ENCODE measurements around the gene CCDC13.

The CCDC13 gene

DNA sequence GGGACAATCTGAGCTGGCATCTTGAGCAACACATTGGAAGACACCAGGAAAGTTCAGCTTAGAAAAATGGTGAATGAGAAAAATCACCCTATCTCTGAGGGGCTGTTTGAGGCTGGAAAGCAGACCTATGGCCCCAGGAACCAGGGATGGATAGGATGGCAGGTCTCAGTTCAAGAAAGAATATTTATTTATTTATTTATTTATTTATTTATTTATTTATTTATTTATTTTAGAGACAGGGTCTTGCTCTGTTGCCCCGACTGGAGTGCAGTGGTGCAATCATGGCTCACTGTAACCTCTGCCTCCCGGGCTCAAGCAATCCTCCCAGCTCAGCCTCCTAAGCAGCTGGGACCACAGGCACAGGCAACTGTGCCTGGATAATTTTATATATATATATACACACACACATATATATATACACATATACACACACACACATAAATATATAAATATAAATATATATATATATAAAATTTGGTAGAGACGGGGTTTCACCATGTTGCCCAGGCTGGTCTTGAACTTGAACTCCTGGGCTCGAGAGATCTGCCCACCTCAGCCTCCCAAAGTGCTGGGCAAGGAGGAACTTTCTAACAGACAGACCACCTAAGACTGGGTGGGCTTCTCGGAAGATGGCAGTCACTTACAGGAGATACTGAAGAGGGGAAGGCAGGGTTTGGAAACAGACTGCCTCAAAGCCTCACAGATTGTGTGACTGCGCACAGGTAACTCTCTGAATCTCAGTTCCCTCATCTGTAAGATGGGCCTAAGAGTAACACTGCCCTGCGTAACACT is 29.7 kb downstream of the CCDC13 start:
- in situ Hi-C loops (cut with HindIII; ENCODE audit: low sequenced_read_pairs), result no loop called here
- TF ChIP-seq, protein P1, sequence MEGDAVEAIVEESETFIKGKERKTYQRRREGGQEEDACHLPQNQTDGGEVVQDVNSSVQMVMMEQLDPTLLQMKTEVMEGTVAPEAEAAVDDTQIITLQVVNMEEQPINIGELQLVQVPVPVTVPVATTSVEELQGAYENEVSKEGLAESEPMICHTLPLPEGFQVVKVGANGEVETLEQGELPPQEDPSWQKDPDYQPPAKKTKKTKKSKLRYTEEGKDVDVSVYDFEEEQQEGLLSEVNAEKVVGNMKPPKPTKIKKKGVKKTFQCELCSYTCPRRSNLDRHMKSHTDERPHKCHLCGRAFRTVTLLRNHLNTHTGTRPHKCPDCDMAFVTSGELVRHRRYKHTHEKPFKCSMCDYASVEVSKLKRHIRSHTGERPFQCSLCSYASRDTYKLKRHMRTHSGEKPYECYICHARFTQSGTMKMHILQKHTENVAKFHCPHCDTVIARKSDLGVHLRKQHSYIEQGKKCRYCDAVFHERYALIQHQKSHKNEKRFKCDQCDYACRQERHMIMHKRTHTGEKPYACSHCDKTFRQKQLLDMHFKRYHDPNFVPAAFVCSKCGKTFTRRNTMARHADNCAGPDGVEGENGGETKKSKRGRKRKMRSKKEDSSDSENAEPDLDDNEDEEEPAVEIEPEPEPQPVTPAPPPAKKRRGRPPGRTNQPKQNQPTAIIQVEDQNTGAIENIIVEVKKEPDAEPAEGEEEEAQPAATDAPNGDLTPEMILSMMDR (IDR thresholded peaks at IDR 0.05; ENCODE audit: low read depth, low read length), result no peak
- DNase-seq (ENCODE audit: low read depth, low spot score), result no peak
- H3K4me3 ChIP-seq (ENCODE audit: low read depth, low read length), result no peak overlapping the region

GRCh38 chr3:42742688-42743087 is 30.4 kb downstream of the CCDC13 start:
- in situ Hi-C loops (cut with HindIII; ENCODE audit: low sequenced_read_pairs), result no loop called here
- H3K4me3 ChIP-seq (ENCODE audit: low read depth, low read length), result no peak overlapping the region
- TF ChIP-seq, protein P1 (IDR thresholded peaks at IDR 0.05; ENCODE audit: low read depth, low read length), result no peak
- DNase-seq (ENCODE audit: low read depth, low spot score), result no peak

DNA sequence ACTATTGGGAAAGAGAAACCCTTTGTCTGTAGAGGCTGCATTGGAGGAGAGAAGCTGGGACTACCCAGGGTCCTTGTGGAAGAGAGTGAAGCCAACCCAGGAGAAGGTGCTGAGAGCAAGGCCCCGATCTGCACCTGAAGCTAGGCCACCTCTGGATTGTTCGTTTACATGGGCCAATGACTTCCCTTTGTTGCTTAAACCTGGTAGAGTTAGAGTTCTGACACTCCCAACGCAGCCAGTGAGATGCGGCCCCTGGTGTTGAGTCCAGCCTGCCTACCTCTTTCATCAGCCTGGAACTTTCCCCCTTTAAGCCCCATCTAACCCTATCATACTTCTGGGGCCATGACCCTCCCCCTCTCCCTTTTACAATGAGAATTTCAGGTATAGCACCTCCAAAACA is 30.8 kb downstream of the CCDC13 start:
- in situ Hi-C loops (cut with HindIII; ENCODE audit: low sequenced_read_pairs), result no loop called here
- TF ChIP-seq, protein P1 (IDR thresholded peaks at IDR 0.05; ENCODE audit: low read depth, low read length), result no peak
- H3K4me3 ChIP-seq (ENCODE audit: low read depth, low read length), result no peak overlapping the region
- DNase-seq (ENCODE audit: low read depth, low spot score), result no peak

GRCh38 chr3:42741796-42742195 is 31.3 kb downstream of the CCDC13 start:
- no peak for DNase-seq (ENCODE audit: low read depth, low spot score)
- TF ChIP-seq, protein P1 (IDR thresholded peaks at IDR 0.05; ENCODE audit: low read depth, low read length), result no peak
- in situ Hi-C loops (cut with HindIII; ENCODE audit: low sequenced_read_pairs), result no loop called here
- no peak overlapping the region for H3K4me3 ChIP-seq (ENCODE audit: low read depth, low read length)

DNA sequence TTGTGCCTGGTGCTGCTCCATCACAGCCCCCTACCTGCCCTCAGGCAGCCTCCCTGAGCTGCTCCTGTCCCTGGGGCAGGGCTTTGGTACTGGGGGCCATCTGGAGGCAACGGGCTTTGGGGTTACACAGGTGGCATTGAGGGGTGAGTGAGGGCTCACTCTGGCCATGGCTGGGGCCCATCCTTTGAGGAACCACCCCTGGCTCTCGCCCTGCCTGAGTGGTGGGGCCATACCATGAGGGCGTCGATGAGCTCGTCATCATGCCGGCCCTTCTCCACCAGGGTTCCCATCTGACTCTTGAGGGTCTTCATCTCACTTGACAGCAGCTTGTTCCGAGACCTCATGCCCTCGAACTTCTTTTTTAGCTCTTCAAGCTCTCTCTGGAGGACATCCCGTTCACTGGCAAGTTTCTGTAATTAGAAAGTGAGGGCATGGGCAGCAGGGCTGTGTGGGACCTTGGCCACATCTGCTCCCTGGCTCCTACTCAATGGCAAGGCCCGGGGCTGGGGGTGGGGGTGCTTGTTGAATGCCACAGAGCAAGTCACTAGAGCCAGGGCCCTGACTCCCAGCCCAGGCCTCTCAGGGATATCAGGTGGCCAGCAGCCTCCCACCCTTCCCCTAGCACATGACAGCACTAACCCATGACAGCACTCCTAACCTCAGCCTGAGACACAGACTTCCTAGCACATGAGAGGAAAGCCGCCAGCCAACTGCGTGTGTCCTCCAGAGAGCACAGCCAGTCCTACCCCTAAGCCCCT is 33.5 kb downstream of the CCDC13 start:
- TF ChIP-seq, protein P1 (IDR thresholded peaks at IDR 0.05; ENCODE audit: low read depth, low read length), result no peak
- no peak for DNase-seq (ENCODE audit: low read depth, low spot score)
- in situ Hi-C loops (cut with HindIII; ENCODE audit: low sequenced_read_pairs), result no loop called here
- H3K4me3 ChIP-seq (ENCODE audit: low read depth, low read length), result no peak overlapping the region

DNA sequence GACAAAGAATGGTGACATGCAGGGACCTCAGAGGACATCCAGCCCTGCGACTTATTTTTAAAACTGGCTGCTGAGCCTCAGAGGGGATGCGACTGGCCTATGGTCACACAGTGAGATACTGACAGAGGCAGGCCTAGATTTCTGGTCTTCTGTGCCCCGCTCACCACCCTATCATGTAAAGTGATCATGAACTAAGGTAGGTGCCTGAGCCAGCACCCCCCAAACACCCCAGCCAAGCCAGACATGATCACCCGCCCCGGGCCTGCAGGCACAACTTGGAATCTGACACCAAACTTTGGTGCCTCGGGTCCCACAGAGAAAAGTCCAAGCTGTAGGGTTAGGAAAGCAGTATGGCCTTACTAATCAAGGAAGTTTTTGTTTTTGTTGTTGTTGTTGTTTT is 36.5 kb downstream of the CCDC13 start:
- TF ChIP-seq, protein P1 (IDR thresholded peaks at IDR 0.05; ENCODE audit: low read depth, low read length), result no peak
- in situ Hi-C loops (cut with HindIII; ENCODE audit: low sequenced_read_pairs), result no loop called here
- H3K4me3 ChIP-seq (ENCODE audit: low read depth, low read length), result no peak overlapping the region
- DNase-seq (ENCODE audit: low read depth, low spot score), result no peak

Data from astrocyte of the spinal cord (primary cell).